ENCODE measurements around the gene FAM210B. TPM values are rescaled to one million over a fixed set of nuclear protein-coding genes. Genes with fewer than 3 reads are reported as not detected.

FAM210B gene
- total and polyA plus RNA-seq, 10 of the 15 experiments (the other 5 are each of a cell fraction or from before 2014, with no cell fraction given), result 0.13 to 1.4 (median 0.68) TPM

DNA sequence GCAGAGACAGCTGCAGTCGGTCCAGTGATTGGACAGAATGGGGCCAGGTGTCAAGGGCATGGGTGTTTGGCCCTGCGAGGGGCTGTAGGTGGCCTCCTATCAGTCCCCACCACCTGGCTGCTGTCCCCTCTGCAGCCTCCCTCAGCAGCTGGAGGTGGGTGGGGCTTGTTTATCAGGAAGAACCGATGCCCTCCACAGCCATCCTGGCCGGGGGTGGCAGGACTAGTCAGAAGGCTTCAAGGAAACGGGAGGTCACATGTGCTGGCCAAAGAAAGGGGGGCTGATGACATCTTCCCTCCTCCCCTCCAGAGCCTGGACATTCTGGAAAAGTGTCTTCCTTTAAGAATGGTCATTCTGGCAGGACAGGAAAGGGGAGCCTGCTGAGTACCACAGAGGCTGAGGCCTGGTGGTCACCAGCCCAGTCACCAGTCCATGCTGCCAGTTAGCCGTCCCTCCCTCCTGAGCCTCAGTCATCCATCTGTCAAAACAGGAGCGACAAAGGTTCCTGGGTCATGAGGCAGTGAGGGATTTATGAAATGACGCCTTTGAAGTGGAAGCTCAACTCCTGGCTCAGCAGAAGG, 4.1 kb downstream of the FAM210B start:
- intact Hi-C loops (cut with micrococcal nuclease; ENCODE audit: unreplicated experiment), result no loop called here
- TF ChIP-seq, protein P1, sequence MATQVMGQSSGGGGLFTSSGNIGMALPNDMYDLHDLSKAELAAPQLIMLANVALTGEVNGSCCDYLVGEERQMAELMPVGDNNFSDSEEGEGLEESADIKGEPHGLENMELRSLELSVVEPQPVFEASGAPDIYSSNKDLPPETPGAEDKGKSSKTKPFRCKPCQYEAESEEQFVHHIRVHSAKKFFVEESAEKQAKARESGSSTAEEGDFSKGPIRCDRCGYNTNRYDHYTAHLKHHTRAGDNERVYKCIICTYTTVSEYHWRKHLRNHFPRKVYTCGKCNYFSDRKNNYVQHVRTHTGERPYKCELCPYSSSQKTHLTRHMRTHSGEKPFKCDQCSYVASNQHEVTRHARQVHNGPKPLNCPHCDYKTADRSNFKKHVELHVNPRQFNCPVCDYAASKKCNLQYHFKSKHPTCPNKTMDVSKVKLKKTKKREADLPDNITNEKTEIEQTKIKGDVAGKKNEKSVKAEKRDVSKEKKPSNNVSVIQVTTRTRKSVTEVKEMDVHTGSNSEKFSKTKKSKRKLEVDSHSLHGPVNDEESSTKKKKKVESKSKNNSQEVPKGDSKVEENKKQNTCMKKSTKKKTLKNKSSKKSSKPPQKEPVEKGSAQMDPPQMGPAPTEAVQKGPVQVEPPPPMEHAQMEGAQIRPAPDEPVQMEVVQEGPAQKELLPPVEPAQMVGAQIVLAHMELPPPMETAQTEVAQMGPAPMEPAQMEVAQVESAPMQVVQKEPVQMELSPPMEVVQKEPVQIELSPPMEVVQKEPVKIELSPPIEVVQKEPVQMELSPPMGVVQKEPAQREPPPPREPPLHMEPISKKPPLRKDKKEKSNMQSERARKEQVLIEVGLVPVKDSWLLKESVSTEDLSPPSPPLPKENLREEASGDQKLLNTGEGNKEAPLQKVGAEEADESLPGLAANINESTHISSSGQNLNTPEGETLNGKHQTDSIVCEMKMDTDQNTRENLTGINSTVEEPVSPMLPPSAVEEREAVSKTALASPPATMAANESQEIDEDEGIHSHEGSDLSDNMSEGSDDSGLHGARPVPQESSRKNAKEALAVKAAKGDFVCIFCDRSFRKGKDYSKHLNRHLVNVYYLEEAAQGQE (IDR thresholded peaks at IDR 0.05; ENCODE audit: low read depth, low read length), result no peak
- TF ChIP-seq ZBTB40 (IDR thresholded peaks at IDR 0.05; ENCODE audit: borderline replicate concordance), result no peak
- no peaks in the 10 kb centered on the region for H4K20me1 ChIP-seq (ENCODE audit: control insufficient read depth, insufficient read depth)
- WGBS (ENCODE audit: insufficient coverage, insufficient replicate concordance, low lambda C conversion rate, missing lambda C conversion rate), result 47% methylated on average over 8 of the region's 8 CpGs
- H3K36me3 ChIP-seq (ENCODE audit: control insufficient read depth in 2 of 2, insufficient read depth in 2 of 2, low read length in 1 of 2), result no peaks in the 10 kb centered on the region
- ChIA-PET SMC1A (ENCODE audit: uncharacterized antibody, unreplicated experiment) (interaction anchor here (0.7 kb wide), 1 partner anchor 14 kb away, joined by 3 read pairs; no protein-coding TSS in a partner anchor), CTCF (no interaction called here), POLR2A (no interaction called here), RAD21 (ENCODE audit: unreplicated experiment) (no interaction called here)
- no peak overlapping the region for H3K4me3 ChIP-seq
- H3K27me3 ChIP-seq (replicated peaks in 1 of 2; ENCODE audit: control insufficient read depth in 2 of 2, insufficient read depth in 2 of 2, low read length in 1 of 2), result no peaks in the 10 kb centered on the region
- FAIRE-seq (no peak), DNase-seq (ENCODE audit: low read depth, low spot score) (no peak), ATAC-seq (no peak)
- H2AFZ ChIP-seq (ENCODE audit: control insufficient read depth, low read depth, low read length), result no peak overlapping the region
- H3K4me1 ChIP-seq (ENCODE audit: control insufficient read depth, insufficient read depth, low read length), result no peaks in the 10 kb centered on the region
- H3K27ac ChIP-seq (ENCODE audit: control insufficient read depth, insufficient read depth), result no peak overlapping the region
- H3K9ac ChIP-seq (ENCODE audit: control insufficient read depth, insufficient read depth, low read length), result no peak overlapping the region
- BruUV-seq (replicated peaks), result no TSS peak
- in situ Hi-C loops (cut with MboI), result no loop called here
- H3K79me2 ChIP-seq (ENCODE audit: control insufficient read depth, insufficient read depth, low read length), result no peaks in the 10 kb centered on the region
- H3K9me3 ChIP-seq (replicated peaks; ENCODE audit: control insufficient read depth, insufficient read depth, low read length), result no peaks in the 10 kb centered on the region
- no peak overlapping the region for H3K4me2 ChIP-seq (ENCODE audit: control insufficient read depth, insufficient read depth)
